K562 (cell line): ENCODE measurements around the gene TOPORS. TPM values are rescaled to one million over a fixed set of nuclear protein-coding genes. Genes with fewer than 3 reads are reported as not detected.

Experiments used
- ATAC-seq: fragments of 200-7000 bp; cut with Tn5 transposase; 3 replicates; pipeline ENCODE4 v1.9.1; 2020; ENCODE audit warnings: moderate library complexity
- BruUV-seq: library from RNA; stranded (reverse); fragments of 400-500 nt; replicated peaks from 2 replicates; lab custom pipeline; 2021; lab: Mats Ljungman, UMichigan
- CTCF ChIA-PET: fragments of 300-600 bp; formaldehyde crosslinking; extraction: SDS; loops from one replicate; lab custom pipeline; 2021; ENCODE audit warnings: low intra/inter-chr PET ratio; lab: Yijun Ruan, JAX
- POLR2A ChIA-PET: fragments of 300-600, 350-650 bp; sonication (Branson Sonifier 250); formaldehyde crosslinking; extraction: SDS; loops from one replicate; lab custom pipeline; 2021; ENCODE audit warnings: antibody characterized with exemption, inconsistent platforms; lab: Yijun Ruan, JAX
- DNase-seq, 4 experiments: peaks; one replicate each; pipeline versions ENCODE4 v3.0.0 to v3.0.0-alpha.2; 2011 to 2018; ENCODE audit warnings: low spot score in 3 of 4, mixed read lengths in 3 of 4; ENCODE audit errors: extremely low read depth in 1 of 4
- FAIRE-seq: peaks from 2 replicates; lab custom pipeline; 2011; peaks lifted over from hg19 to GRCh38; lab: Jason Lieb, UNC
- H2AFZ ChIP-seq: 2 replicates; pipeline ENCODE4 v1.6.0; 2011; ENCODE audit warnings: low read depth, low read length, control low read depth, inconsistent platforms
- H3K27ac ChIP-seq: fragments of 200-600 bp; 3 replicates; pipeline ENCODE4 v1.8.0; 2011; ENCODE audit warnings: low read depth, mild to moderate bottlenecking, control low read depth, inconsistent platforms, low read length, moderate library complexity, mixed read lengths; ENCODE audit errors: extremely low read depth
- H3K27me3 ChIP-seq, 2 experiments: fragments of 300-600 bp in 1 of 2; 2 replicates in 1 of 2; 3 replicates in 1 of 2; pipeline versions ENCODE4 v1.6.0 to v1.8.0; 2011; ENCODE audit warnings: inconsistent platforms in 2 of 2, low read length in 2 of 2, mild to moderate bottlenecking in 1 of 2, mixed read lengths in 1 of 2, moderate library complexity in 1 of 2; ENCODE audit not compliant: control insufficient read depth in 2 of 2, insufficient read depth in 2 of 2
- H3K36me3 ChIP-seq: fragments of 300-600 bp; 3 replicates; pipeline ENCODE4 v1.8.0; 2011; ENCODE audit warnings: mild to moderate bottlenecking, low read length, inconsistent platforms; ENCODE audit not compliant: control insufficient read depth, insufficient read depth
- H3K4me1 ChIP-seq, 2 experiments: fragments of 200-600 bp in 1 of 2; replicated peaks in 1 of 2; 2 replicates in 1 of 2; 3 replicates in 1 of 2; pipeline versions ENCODE4 v1.5.1 to v1.8.0; 2011; ENCODE audit warnings: inconsistent platforms in 2 of 2, low read length in 2 of 2, mild to moderate bottlenecking in 1 of 2, mixed read lengths in 1 of 2, moderate library complexity in 1 of 2; ENCODE audit not compliant: control insufficient read depth in 2 of 2, insufficient read depth in 2 of 2
- H3K4me2 ChIP-seq: 2 replicates; pipeline ENCODE4 v1.6.1; 2011; ENCODE audit warnings: low read length, control low read depth, inconsistent platforms, mixed read lengths; ENCODE audit not compliant: insufficient read depth
- H3K4me3 ChIP-seq: fragments of 200-600 bp; sonication (generic), shearing (Covaris generic); 2 replicates; pipeline ENCODE4 v1.5.1; 2016; ENCODE audit warnings: control low read depth, inconsistent platforms
- H3K79me2 ChIP-seq: fragments of 200-600 bp; 3 replicates; pipeline ENCODE4 v1.8.0; 2011; ENCODE audit warnings: low read length, inconsistent platforms; ENCODE audit not compliant: control insufficient read depth, insufficient read depth
- H3K9ac ChIP-seq, 2 experiments: 2 replicates each; pipeline versions ENCODE4 v1.6.0 to v1.6.1; 2011; ENCODE audit warnings: low read depth in 2 of 2, low read length in 2 of 2, control low read depth in 1 of 2, inconsistent platforms in 1 of 2, mild to moderate bottlenecking in 1 of 2, mixed read lengths in 1 of 2; ENCODE audit not compliant: insufficient read depth in 1 of 2
- H3K9me1 ChIP-seq: one replicate; pipeline ENCODE4 v1.6.0; 2011; ENCODE audit warnings: inconsistent platforms, mild to moderate bottlenecking, low read length, moderate library complexity; ENCODE audit not compliant: control insufficient read depth, insufficient read depth
- H3K9me3 ChIP-seq: replicated peaks from 2 replicates; pipeline ENCODE4 v1.5.1; 2011; ENCODE audit warnings: low read depth, low read length, inconsistent platforms; ENCODE audit not compliant: control insufficient read depth, insufficient read depth
- H4K20me1 ChIP-seq: replicated peaks from 2 replicates; pipeline ENCODE4 v1.6.1; 2011; ENCODE audit warnings: low read length, inconsistent platforms, mixed read lengths; ENCODE audit not compliant: control insufficient read depth, insufficient read depth
- CTCF ChIP-seq, 3 experiments: IDR thresholded peaks in 2 of 3; conservative IDR thresholded peaks in 1 of 3; 2 replicates each; pipeline ENCODE4 v1.5.1; 2011 to 2012; ENCODE audit warnings: low read length in 3 of 3, mild to moderate bottlenecking in 3 of 3, control low read depth in 2 of 3, improper control_type of control experiment in 1 of 3, inconsistent platforms in 1 of 3, low read depth in 1 of 3, mixed read lengths in 1 of 3, moderate library complexity in 1 of 3; ENCODE audit not compliant: insufficient read depth in 2 of 3
- EHMT2 ChIP-seq: fragments of 450-650 bp; IDR thresholded peaks from 2 replicates; pipeline ENCODE4 v1.6.1; 2018; ENCODE audit warnings: antibody characterized with exemption
- NFIX ChIP-seq: fragments of 250-450 bp; sonication (Bioruptor Pico); IDR thresholded peaks from 2 replicates; pipeline ENCODE4 v1.4.0; 2020; ENCODE audit warnings: low read depth, mild to moderate bottlenecking, moderate library complexity
- SMC3 ChIP-seq: conservative IDR thresholded peaks from 2 replicates; pipeline ENCODE4 v1.6.1; 2011; ENCODE audit warnings: low read depth, low read length, improper control_type of control experiment; ENCODE audit not compliant: insufficient read depth
- ZNF639 ChIP-seq, 2 experiments: fragments of 200-800 bp in 1 of 2; sonication (Bioruptor generic) in 1 of 2; sonication (generic) in 1 of 2; formaldehyde crosslinking in 1 of 2; IDR thresholded peaks in 1 of 2; conservative IDR thresholded peaks in 1 of 2; 2 replicates each; pipeline versions ENCODE4 v1.5.0 to v1.6.1; 2016 to 2020; ENCODE audit warnings: missing compliant biosample characterization in 1 of 2, missing genetic modification characterization in 1 of 2, missing genetic modification reagents in 1 of 2
- ZNF830 ChIP-seq: fragments of 250-450 bp; sonication (Bioruptor Pico); IDR thresholded peaks from 2 replicates; pipeline ENCODE4 v1.5.0; 2021; ENCODE audit warnings: mild to moderate bottlenecking
- WGBS: fragments of 100-300 bp; shearing (Covaris generic); methylation state at CpG from one replicate; pipeline ENCODE4 v1.1.6; 2016; ENCODE audit warnings: low coverage, mixed read lengths; ENCODE audit not compliant: insufficient coverage; ENCODE audit errors: missing lambda C conversion rate; 5-methylcytosine and 5-hydroxymethylcytosine counted together
- in situ Hi-C: fragments of 300-500 bp; cut with MboI; formaldehyde crosslinking; loops from 4 replicates; pipeline ENCODE4 v1.15.0; 2018; ENCODE audit warnings: inconsistent platforms, mixed read lengths
- intact Hi-C: fragments of 100-400 bp; cut with micrococcal nuclease; formaldehyde crosslinking; loops from 2 replicates; pipeline ENCODE4 v1.14.2; 2022
- polyA plus RNA-seq, 8 experiments: library from polyadenylated mRNA; depleted of rRNA in 4 of 8; stranded (reverse) in 5 of 8; unstranded in 3 of 8; fragments of >200 nt; fragmentation: Nextera tagmentation in 2 of 8; fragmentation: Illumina TruSeq in 1 of 8; extraction: Ambion mirVana in 2 of 8; extraction: Trizol in 1 of 8; gene quantifications; 2 replicates each; pipeline versions ENCODE4 v1.2.1 to v1.2.3, GENCODE V29; 2011 to 2014; ENCODE audit warnings: inconsistent platforms in 1 of 8, missing spikeins in 1 of 8
- total RNA-seq, 7 experiments: library from RNA; depleted of rRNA in 6 of 7; stranded (reverse); fragments of >200 nt in 6 of 7; fragmentation: Illumina TruSeq in 2 of 7; extraction: Trizol in 2 of 7; gene quantifications; 2 replicates each; pipeline versions ENCODE4 v1.2.1 to v1.2.3, GENCODE V29; 2011 to 2021; ENCODE audit warnings: low replicate concordance in 1 of 7

TOPORS gene
- total and polyA plus RNA-seq, 9 of the 15 experiments (the other 6 are each of a cell fraction or from before 2014, with no cell fraction given) = 4.3 to 19.6 (median 9.9) TPM

GRCh38 chr9:32584784-32585183, 32.4 kb upstream of the TOPORS start (continued):
- TF ChIP-seq ZNF639 (CRISPR knock-in tag; conservative IDR thresholded peaks at IDR 0.05 in 1 of 2, IDR thresholded peaks at IDR 0.05 in 1 of 2) (no peak), NFIX (CRISPR knock-in tag) (no peak)

GRCh38 chr9:32581512-32582143, 29.2 kb upstream of the TOPORS start:
- Histone ChIP-seq H3K4me3 (no peak overlapping the region), H3K9me3 (no peaks in the 10 kb centered on the region), H3K27ac (no peak overlapping the region), H3K36me3 (no peaks in the 10 kb centered on the region), H3K4me1 (no peaks in the 10 kb centered on the region; a peak in 1 of 5 replicates), H3K4me2 (no peak overlapping the region), H4K20me1 (no peaks in the 10 kb centered on the region), H3K9ac (no peak overlapping the region), H3K79me2 (no peaks in the 10 kb centered on the region), H2AFZ (no peak overlapping the region), H3K27me3 (no peaks in the 10 kb centered on the region), H3K9me1 (no peaks in the 10 kb centered on the region)
- DNase-seq (peak in 3 of 4 experiments; percentile 9 to 59 (median 25)), FAIRE-seq (no peak), ATAC-seq (peak; percentile 82)
- in situ Hi-C loops (loop anchor here (5.0 kb wide), 1 partner anchor 386 kb away; no protein-coding TSS in a partner anchor), intact Hi-C loops (loop anchor here (1.0 to 10.0 kb wide), 2 partner anchors 123 to 387 kb away; no protein-coding TSS in a partner anchor)
- WGBS = 0% methylated on average over 3 of the region's 3 CpGs
- BruUV-seq = no TSS peak
- ChIA-PET POLR2A (interaction anchor here (0.6 to 1.6 kb wide), 3 partner anchors 36 to 401 kb away, joined by 3 to 5 read pairs (median 3); no protein-coding TSS in a partner anchor), CTCF (interaction anchor here (0.7 to 6.5 kb wide), 4 partner anchors 202 to 1141 kb away, joined by 3 to 93 read pairs (median 16); no protein-coding TSS in a partner anchor)
- no peak for TF ChIP-seq EHMT2
- TF ChIP-seq SMC3 = 0 out of 2 replicates have a peak, but pooled peaks have one; percentile 19
- TF ChIP-seq ZNF830 = no peak
- TF ChIP-seq CTCF (IDR thresholded peaks at IDR 0.05 in 2 of 3, conservative IDR thresholded peaks at IDR 0.05 in 1 of 3; ENCODE audit: insufficient read depth in 2 of 3, low read depth in 1 of 3, low read length in 3 of 3) = peak; percentile 46 to 54 (median 53); a peak in 5 of 6 replicates
